ENCODE measurements around the gene BICRA. TPM values are rescaled to one million over a fixed set of nuclear protein-coding genes. Genes with fewer than 3 reads are reported as not detected.
"Not testable (repeated sequence)": the region's sequence is repeated elsewhere in the genome, so short reads cannot be mapped to it uniquely, and the experiment has no call there.

BICRA gene
- polyA plus RNA-seq, 1 donor = 10.2 TPM

DNA sequence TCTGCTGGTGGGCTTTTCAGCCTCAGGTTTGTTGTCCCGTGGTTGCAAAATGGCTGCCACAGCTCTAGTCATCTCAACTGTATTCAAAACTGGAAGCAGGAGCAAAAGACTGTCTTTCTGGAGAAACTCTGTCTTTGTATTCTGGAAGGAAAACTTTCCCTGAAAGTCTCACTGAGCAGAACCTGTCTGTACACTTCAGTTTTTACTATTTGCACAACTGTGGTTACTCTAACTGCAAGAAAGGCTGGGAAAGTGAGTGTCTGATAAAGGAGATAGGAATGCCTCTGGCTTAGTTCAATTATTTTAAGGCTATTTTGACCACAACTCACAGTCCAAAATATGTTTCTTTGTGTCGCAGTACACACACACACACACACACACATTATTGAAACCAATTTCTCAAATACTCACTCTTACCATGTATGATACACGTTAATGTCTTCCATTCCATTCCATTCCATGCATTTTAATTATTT is 54.5 kb downstream of the BICRA start:
- DNase-seq (ENCODE audit: low read depth) = no peak

DNA sequence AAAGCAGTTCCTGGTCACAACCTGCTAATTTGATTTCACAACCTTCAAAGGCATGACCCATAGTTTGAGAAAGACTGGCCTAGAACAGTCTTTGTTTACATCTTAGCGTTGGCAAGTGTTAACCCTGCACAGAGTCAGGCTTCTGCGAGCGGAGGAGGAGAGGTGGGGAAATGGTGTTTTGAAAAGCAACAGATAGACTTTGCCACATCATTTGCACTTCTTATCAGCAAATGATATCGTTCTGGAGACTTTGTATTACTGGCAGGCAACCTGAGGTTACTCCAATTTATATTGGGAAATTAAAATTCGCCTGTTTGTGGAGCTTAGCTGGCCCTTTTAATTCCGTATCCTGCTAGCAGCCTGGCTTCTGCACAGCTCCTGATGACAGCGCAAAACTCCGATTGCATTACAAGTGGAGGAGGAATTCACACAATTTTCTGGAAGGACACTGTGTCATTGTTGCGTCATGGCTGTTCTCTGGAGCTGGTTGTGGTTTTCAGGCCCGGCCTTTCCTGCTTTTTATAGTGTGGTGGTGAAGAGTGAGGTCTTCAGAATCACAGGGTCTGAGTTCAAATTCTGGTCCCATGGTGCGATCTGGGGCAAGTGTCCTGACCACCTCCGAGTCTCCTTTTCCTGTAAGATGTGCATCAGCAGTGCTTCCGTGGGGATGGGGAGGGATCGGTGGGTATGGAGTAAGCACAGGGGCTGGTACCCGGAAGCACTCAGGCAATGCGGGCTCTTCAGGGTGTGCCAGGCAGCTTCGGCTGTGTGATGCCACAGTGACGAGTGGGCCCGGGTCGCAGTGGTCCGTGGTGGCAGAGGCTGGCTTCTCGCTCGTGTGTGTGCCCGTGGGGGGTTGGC is 55.2 kb downstream of the BICRA start:
- DNase-seq (ENCODE audit: low read depth) = no peak

DNA sequence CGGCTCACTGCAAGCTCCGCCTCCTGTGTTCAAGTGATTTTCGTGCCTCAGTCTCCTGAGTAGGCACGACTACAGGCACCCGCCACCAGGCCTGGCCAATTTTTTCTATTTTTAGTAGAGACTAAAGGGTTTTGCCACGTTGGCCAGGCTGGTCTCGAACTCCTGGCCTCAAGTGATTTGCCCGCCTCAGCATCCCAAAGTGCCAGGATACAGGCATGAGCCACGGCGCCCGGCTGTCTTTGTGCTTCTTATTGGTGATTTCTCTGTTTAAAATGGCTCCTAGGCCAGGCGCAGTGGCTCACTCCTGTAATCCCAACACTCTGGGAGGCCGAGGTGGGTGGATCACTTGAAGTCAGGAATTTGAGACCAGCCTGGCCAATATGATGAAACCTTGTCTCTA is 59.6 kb downstream of the BICRA start:
- not testable (repeated sequence) for DNase-seq (ENCODE audit: low read depth)

GRCh38 chr19:47670736-47671135 is 61.8 kb downstream of the BICRA start:
- DNase-seq (ENCODE audit: low read depth) = no peak

DNA sequence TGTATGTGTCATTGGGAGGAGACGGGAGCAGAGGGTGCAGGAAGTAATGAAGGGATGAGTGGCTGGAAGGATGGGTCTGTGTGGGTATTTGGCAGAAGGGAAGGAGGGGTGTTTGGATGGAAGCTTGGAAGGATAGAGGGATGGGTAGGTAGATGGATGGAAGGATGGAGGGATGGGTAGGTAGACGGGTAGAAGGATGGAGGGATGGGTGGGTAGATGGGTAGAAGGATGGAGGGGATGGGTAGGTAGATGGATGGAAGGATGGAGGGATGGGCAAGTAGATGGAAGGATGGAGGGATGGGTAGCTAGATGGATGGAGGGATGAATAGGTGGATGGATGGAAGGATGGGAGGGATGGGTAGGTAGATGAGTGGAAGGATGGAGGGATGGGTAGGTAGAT is 62.6 kb downstream of the BICRA start:
- DNase-seq (ENCODE audit: low read depth) = no peak

GRCh38 chr19:47673426-47673825 is 64.5 kb downstream of the BICRA start:
- no peak for DNase-seq (ENCODE audit: low read depth)

- no peak for DNase-seq (ENCODE audit: low read depth)
These were observed 65.6 kb downstream of the BICRA start for GRCh38 chr19:47674548-47674947.

DNA sequence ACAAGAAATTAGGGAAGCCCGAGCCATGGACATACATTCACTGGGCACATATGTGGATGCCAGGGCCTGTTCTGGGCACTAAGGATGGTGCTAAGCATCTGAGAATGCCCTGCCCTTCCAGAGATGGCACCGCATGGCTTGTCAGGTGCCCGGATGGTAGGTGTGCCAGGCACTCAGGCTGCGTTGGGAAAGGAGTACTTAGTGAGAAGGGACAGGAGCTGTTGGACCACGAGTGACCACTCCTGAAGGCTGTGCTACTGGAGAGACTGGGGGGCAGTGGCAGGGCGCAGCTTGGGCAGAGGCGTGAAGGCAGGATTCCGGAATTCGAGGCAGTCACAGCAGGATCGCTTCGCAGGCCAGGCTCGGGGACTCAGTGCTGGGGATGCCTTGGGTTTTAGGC is 66.3 kb downstream of the BICRA start:
- no peak for DNase-seq (ENCODE audit: low read depth)

DNA sequence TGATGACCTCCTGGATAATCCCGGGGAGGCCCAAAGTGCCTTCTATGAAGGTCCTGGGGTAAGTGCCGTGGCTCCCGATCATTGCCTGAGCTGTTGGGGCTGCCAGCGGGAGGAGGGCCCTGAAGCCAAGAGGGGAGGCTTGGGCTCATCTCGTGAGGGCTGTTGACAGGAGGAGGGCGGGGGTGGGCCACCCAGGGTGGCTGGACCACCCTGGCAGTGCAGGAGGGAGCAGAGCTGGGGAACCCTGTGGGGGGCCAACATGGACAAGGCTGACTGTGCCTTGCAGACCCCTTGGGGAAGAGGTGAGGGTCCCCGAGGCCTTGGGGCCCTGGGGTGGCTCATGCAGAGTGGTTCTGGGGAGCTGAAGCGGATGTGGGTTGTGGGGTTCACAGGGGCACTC is 66.9 kb downstream of the BICRA start:
- DNase-seq (ENCODE audit: low read depth) = no peak

GRCh38 chr19:47676811-47677210 is 67.9 kb downstream of the BICRA start:
- DNase-seq (ENCODE audit: low read depth) = no peak

DNA sequence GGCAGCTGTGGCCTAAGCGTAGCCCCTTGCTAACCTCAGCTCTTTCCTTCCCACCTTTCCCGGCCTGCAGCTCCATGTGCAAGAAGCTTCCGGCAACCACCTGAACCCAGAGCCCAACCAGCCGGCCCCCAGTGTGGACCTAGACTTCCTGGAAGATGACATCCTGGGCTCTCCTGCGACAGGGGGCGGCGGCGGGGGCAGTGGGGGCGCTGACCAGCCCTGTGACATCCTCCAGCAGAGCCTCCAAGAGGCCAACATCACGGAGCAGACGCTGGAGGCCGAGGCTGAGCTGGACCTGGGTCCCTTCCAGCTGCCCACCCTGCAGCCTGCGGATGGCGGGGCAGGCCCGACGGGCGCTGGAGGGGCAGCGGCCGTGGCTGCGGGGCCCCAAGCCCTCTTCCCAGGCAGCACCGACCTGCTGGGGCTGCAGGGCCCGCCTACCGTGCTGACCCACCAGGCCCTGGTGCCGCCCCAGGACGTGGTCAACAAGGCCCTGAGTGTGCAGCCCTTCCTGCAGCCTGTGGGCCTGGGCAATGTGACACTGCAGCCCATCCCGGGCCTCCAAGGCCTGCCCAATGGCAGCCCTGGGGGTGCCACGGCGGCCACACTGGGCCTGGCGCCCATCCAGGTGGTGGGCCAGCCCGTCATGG is 70.4 kb downstream of the BICRA start:
- no peak for DNase-seq (ENCODE audit: low read depth)

DNA sequence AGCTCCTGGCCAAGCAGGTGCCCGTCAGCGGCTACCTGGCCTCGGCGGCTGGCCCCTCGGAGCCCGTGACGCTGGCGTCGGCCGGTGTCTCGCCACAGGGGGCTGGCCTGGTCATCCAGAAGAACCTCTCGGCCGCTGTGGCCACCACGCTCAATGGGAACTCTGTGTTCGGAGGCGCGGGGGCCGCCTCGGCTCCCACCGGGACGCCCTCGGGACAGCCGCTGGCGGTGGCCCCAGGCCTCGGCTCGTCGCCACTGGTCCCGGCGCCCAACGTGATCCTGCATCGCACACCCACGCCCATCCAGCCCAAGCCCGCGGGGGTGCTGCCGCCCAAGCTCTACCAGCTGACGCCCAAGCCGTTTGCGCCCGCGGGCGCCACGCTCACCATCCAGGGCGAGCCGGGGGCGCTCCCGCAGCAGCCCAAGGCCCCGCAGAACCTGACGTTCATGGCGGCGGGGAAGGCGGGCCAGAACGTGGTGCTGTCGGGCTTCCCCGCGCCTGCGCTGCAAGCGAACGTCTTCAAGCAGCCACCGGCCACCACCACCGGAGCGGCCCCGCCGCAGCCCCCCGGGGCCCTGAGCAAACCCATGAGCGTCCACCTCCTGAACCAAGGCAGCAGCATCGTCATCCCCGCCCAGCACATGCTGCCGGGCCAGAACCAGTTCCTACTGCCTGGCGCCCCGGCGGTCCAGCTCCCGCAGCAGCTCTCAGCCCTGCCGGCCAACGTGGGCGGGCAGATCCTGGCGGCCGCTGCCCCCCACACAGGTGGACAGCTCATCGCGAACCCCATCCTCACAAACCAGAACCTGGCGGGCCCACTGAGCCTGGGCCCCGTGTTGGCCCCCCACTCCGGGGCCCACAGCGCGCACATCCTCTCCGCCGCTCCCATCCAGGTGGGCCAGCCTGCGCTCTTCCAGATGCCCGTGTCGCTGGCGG is 71.3 kb downstream of the BICRA start:
- no peak for DNase-seq (ENCODE audit: low read depth)

DNA sequence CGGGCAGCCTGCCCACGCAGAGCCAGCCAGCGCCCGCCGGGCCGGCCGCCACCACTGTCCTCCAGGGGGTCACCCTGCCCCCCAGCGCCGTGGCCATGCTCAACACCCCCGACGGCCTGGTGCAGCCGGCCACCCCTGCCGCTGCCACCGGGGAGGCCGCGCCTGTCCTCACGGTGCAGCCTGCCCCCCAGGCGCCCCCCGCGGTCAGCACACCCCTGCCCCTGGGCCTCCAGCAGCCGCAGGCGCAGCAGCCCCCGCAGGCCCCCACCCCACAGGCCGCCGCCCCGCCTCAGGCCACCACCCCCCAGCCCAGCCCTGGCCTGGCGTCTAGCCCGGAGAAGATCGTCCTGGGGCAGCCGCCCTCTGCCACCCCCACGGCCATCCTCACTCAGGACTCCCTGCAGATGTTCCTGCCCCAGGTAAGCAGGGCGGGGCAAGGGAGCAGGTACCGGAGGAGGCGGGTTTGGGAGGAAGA is 72.0 kb downstream of the BICRA start:
- no peak for DNase-seq (ENCODE audit: low read depth)

DNA sequence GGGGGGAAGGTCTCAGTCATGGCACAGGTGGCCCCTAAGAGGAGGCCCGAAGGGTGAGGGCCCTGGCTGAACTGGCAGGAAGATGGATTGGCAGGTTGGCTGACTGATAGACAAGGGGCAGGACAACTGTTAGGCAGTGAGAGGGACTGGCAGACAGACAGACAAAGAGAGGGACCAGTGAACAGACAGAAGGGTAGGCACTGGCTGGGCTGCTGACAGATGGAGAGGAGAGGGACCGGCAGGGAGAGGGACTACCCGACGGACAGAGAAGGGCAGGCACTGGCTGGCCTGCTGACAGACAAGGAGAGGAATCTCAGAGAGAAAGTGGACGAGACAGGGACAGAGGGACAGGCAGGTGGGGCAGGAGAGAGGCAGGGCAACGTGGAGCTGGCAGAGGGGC is 72.5 kb downstream of the BICRA start:
- DNase-seq (ENCODE audit: low read depth) = no peak

GRCh38 chr19:47681936-47682335 is 73.0 kb downstream of the BICRA start:
- no peak for DNase-seq (ENCODE audit: low read depth)

DNA sequence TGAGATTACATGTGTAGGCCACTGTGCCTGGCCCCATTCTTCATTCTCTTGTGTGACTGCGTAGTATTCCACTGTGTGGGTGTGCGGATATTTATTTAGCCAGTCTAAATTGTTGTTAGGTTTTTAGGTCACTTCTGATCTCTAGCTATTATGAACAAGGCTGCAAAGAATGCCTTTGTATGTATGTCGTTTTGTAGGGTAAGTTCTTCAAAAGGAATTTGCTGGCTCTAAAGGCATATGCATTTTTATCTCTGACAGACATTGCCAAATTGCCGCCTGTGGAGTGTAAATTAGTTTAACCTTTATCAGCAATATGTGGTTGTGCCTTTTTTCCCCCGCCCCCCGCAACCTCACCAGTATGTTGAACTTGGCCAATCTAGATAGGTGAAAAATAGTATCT is 74.0 kb downstream of the BICRA start:
- DNase-seq (ENCODE audit: low read depth) = no peak

- DNase-seq (ENCODE audit: low read depth) = no peak
These were observed 77.9 kb downstream of the BICRA start for GRCh38 chr19:47686679-47687450.

- DNase-seq (ENCODE audit: low read depth) = no peak
These were observed 79.0 kb downstream of the BICRA start for GRCh38 chr19:47687906-47688305.

DNA sequence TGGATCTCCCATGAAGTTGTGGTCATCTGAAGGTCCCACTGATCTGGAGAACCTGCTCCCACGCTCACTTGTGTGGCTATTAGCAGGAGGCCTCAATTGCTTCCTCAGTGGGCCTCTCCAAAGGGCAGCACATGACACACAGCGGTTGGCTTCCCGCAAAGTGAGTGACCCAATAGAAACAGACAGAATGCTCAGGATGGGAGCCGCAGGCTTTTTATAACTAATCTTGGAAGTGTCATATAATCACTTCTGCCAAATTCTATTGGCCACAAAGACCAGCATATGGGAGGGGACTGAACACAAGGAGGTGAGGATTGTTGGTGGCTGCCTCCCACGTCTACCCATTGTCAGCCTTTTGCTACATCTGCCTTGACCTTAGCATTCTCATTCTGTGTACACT is 82.2 kb downstream of the BICRA start:
- no peak for DNase-seq (ENCODE audit: low read depth)

- no peak for DNase-seq (ENCODE audit: low read depth)
These were observed 82.8 kb downstream of the BICRA start for GRCh38 chr19:47691782-47692181.

GRCh38 chr19:47693489-47693888 is 84.6 kb downstream of the BICRA start:
- no peak for DNase-seq (ENCODE audit: low read depth)
